Right hindlimb (tissue), 1 donor: ENCODE results near the gene FGFR2.

Experiments used
- DNase-seq: peaks from one replicate; pipeline ENCODE4 v3.0.0-alpha.2; 2018

The FGFR2 gene

DNA sequence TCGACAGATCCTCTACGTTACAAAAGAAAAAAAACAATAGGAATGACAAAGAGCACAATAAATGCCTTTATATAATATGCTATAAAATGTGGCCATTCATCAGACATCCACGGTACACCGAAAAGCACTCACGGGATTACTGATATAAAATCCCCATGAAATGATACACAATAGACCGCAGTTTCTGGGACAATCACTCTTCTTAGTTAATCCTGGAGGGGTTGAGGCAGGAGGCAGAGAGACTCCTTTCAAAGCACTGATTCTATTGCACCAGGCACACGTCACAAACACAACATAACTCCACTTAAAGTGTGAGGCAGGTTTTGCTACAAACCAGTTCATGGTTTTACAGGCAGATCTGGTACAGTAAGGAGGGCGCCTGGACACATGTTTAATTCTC lies 113.8 kb downstream of the FGFR2 start:
- no peak for DNase-seq

DNA sequence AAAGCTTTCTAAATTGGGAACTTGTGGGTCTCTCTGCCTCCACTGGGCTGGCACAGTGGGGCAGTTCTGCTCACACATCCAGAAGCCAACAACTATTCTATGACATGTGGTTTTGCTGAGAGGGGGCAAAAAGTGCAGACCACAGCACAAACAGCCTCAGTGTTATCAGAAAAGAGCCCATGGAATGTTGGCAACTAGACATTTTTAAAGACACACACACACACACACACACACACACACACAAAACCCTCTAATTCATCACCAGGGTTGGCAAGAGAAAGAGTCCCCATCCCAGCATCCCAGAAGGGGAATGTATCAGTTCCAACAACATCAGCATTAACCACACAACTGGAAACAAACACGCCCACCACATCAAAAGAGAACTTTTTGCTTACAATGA lies 117.1 kb downstream of the FGFR2 start:
- peak; percentile 46 for DNase-seq

DNA sequence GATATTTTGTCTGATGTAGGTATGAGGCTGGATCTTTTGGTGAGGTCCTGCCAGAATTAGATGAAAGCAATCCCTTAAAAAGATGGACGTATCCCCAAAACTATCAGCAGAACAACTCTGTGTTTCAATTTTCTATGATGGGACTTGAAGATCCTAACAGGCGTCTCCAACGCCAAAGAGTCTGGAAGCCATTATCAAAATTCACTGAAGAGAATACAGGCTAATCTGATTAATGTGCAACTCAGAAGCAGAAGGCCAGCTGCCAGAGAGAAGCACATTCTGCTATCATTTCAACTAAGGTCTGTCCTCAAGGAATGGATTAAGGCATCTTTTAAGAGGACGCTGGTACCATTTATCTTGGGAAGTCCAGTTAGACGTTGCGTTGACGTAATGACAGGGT lies 119.7 kb downstream of the FGFR2 start:
- no peak for DNase-seq

DNA sequence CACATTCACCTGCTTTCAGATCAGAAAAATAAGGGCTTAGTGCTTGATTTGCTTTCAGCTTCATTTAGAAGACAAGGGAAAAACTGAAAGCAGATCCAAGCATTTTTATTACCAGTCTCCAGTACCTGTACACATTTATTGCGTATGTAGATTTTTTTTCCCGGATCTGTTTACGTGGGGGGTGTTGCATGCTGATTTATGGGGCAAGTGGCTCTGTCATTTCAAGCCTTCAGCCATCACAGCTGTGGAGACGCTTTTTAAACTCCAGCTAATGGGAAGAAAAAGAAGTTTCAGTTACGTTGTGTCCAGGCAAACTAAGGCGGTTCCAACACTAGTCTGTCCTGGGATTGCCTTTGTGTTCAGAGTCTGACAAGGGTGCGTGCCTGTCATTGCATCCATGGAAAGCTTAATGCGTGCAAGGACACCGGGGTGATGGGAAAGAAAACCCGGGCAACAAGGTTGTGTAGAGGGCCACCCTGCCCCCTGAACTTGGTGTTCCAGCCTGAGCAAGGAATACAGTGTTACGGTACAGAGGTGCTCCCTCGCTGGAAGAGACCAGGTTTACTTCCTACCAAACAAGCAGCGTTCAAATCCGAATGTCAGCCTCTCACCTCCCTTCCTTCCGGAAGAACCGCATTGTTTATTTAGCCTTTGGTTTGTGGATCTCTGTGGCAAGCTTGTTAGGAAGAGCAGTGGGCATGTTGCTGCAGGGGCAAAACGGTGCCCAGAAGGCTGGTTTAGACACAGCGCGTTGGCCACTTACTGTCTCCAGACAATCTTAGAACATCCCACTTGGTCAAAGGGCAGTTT lies 128.2 kb downstream of the FGFR2 start:
- no peak for DNase-seq

DNA sequence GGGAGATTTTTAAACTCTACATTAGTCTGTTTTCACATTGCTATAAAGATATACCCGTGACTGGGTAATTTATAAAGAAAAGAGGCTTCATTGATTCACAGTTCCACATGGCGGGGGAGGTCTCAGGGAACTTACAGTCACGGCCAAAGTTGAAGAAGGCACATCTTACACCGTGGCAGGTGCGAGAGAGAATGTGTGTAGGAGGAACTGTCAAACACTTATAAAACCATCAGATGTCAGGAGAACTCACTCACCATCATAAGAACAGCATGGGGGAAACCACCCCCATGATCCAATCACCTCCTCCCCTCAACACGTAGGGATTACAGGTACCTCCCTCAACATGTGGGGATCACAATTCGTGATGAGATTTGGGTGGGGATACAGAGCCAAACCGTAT lies 129.5 kb downstream of the FGFR2 start:
- no peak for DNase-seq

DNA sequence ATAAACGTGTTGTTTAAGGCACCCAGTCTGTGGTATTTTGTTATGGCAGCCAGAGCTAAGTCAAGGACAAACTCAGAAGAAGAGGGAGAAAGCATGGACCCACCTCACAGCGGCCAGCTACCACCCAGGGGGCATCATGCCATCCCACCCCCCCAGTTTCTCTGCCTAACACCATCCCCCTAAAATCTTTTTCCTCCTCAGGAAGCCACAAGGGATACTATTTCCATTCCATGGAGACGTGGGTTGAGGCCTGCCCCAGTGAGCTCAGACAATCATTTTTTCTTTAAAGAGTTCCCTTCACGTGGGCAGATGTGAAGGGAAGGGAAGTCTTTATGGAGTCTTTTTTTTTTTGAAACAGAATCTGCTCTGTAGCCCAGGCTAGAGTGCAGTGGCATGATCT lies 131.8 kb downstream of the FGFR2 start:
- no peak for DNase-seq

DNA sequence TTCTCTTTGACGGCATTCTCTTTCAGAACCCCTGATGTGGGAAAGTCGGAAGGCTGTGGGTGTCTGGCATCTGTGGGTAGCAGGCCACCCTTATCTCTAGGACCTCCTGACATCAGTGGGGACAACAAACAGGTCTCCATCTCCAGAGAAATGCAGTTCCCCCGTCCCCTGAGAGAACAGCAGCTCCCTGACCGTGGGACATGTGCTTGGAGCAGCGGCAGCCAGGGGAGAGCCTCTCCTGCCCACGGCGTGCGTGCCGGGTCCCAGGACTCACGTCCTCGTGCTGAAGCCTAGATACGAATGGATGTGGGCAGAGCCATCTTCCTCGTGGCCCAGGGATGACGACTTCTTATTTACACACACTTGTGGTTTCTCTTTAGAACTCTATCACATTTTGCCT lies 133.0 kb downstream of the FGFR2 start:
- no peak for DNase-seq

DNA sequence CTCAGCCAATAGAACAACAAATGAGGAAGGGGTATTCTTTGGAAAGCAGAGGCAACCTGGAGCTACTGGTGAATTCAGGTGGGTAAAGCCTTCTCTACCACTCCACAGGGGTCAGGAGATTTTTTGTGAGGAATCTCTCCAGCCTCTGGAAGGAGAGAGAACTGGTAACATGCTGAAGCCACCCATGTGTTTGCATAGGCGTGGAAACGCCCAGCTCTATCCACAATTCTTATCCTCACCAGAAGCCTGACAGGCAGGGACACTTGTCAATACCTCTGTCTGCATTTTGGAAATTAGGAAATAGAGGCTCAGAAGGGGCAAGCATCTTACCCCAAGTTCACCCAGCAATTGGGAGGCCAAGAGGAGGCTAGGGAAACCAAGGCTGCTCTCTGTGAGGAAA lies 133.7 kb downstream of the FGFR2 start:
- no peak for DNase-seq

DNA sequence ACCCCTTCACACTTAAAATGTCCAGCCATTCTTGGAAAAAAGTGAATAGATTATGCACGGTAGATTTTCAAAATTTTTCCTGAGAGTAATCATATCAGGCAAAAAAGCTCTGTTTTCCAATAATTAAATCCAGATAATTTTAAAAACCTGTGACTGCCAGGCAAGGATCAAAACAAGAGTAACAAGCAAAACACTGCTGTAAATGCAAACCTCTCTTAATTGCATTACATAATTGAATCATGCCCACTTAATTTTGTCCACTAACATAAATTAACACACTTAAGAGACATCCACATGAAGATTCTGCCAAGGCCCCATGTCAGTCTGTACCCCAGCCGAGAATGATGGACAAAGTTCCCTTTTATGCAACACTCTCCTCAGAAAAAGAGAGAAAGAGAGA lies 135.3 kb downstream of the FGFR2 start:
- no peak for DNase-seq

DNA sequence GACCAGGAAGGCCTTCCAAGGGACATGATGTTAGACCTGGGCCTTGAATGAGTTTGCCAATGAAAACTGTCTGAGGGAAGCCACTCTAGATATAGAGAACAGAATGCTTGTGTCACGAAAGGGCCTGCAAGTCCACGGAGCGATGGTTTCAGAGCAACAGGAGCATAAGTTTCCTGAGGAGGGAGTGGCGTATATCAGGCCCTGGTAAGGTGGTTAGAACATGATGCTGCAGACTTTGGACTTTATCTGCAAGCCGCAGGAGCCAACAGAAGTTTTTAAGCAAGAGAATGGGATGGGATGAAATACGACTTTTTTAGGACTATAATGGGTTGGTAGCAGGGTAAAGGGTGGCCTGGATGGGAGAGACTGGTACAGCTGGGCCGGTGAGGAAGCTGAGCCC lies 136.0 kb downstream of the FGFR2 start:
- no peak for DNase-seq

DNA sequence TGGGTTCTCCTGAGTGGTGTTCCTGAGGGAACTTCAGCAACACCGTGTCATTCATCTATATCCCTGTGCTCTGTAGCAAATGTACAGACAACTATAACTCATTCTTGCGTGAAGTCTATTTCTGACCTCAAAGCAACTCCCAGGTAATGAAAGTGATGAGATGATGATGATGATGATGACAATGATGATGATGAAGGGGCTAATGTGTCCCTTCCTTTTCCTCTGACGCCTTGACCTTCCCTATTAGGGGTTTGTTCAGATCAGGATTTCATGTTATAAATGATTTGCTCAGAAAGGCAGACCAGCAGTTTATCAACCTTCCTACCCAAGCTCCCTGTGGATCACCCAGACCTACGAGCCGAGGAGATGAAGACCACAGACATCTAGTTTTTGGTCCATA lies 136.9 kb downstream of the FGFR2 start:
- DNase-seq, result no peak

DNA sequence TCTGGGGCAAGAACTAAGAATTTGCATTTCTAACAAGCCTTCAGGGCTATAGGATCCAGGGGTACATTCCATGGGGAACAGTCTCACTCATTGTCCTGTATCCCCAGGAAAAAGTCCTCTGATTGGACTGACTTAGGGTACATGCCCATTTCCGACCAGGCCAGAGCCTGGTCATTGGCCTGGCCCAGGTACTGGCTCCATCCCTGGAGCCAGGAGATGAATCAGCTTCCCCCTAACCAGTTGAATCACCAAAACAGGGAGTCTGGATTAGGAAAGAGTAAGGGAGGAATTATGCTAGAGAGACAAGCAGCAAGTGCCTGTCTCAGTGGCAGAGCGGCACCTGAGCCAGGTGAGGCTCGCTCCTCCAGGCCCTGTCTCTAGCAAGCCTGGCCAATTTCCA lies 137.5 kb downstream of the FGFR2 start:
- DNase-seq, result no peak

DNA sequence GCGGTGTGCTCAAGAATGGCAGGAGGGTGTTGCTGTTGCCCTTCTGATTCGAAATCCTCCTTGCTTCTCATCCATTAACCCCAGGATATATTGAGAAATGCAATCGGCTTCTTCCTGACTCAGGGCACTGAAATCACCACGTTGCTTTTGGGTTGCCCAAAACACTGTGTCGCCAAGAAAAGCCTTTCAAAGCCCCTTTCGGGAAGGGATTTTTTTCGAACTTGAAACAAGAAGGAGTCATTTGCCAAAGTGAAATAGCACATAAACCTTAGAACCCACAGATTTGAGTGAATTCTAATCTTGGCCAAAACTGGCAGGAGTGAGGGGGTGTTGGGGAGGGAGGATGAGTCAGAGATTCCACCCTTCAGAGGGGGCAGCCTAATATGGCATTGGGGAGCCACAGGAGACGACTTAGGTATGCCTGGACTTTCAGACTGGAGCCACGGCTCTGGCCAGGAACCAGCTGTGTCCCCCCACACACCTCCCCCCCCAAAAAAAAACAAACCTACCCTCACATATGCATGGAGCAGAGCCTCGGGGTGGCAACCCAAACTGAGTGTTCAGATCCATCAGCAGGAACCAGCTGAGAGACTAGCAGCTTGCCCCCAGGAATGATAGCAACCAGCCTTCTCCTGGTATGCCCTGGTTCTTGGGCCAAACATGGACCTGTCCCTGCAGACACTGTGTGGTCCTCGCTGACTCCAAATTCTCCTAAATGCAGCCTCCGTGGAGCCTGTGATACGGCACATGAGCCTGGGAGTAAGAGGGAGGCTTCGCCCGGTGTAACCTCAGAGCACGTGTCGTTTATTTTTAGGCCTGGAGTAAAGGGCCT lies 138.4 kb downstream of the FGFR2 start:
- peak; percentile 44 for DNase-seq

DNA sequence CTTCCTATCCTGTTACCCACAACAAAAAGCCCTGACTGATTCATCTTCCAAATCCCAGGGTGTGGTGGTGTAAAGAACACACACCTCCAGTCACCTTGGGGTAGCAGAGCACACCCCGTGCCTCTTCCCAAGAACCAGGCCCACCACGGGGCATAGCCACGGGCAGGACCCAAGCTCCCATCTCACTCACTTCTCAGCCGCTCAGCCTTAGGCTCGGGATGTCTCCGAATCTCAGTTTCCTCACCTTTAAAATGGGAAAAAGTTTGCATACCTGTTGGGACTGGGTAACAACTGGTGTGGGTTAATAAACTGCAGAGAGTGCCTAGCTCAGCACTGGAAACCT lies 139.0 kb downstream of the FGFR2 start:
- DNase-seq, result no peak

DNA sequence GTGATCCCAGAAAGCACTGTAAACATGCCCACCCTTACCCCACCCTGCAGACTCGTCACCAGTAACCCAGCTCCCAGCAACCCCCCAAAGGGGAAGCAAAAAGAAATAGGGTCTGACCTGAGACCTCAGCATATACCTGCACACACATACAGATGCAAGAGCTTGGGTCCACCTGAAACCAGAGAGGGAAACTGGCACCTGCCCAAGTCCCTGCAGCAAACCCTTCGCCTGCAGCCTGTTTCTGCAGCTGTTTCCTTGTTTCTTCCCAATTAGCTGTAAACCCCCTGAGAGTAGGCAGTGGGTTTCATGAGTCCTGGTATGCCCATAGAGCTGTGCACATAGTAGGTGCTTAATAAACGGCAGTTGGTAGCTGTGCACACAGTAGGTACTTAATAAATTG lies 140.5 kb downstream of the FGFR2 start:
- DNase-seq, result no peak

DNA sequence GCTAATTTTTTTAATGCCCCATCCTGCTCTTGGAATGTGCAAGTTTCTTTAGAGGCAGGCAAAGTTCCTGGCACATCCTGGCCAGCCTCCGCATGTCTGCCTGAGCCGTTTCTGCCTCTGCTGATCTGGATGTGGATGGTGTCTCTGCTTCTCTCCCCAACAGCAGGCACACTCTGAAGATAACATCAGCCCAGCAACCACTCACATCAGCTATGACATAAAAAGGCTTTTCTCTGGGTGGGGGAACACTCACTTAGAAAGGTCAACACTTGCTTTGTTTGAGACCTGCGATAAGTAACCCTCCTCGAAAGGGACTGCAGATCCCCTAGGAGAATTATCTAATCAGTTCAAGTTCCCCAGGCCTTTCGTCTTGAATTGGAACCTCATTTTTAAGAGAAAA lies 142.9 kb downstream of the FGFR2 start:
- no peak for DNase-seq

DNA sequence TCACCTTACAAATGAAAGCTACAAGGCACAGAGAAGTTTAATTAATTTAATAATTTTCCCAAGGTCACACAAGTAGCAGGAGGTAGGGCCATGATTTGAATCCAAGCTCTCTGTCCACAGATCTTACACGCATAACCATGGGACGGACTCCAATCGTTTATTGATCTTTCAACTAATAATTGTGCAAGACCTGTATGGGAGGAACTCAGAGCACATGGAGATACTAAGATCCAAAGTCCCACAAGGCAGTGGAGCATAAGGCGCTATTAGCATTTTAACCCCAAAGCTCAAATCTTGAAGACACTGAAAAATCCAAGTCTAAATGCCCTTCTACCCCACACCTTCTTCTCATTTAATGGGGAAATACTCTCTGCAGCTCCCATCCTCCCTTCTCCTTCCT lies 143.5 kb downstream of the FGFR2 start:
- no peak for DNase-seq

DNA sequence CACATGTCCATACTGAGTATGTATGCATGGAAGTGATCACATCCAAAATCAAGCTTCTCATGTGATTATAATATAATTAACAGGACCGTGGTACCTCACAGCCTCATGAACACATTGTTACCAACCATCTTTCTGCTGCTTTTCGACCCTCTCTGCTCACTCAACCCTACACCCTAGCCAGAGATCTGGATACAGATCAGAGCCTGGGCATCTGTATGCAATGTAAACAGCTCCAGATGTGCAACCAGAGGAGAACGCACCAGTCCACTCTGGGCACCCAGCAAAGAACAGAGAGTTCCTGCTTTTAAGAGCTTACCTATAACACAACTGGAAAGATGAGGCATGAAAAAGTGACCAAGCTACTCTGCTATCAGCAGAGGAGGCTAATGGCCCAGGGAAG lies 145.1 kb downstream of the FGFR2 start:
- DNase-seq, result no peak

DNA sequence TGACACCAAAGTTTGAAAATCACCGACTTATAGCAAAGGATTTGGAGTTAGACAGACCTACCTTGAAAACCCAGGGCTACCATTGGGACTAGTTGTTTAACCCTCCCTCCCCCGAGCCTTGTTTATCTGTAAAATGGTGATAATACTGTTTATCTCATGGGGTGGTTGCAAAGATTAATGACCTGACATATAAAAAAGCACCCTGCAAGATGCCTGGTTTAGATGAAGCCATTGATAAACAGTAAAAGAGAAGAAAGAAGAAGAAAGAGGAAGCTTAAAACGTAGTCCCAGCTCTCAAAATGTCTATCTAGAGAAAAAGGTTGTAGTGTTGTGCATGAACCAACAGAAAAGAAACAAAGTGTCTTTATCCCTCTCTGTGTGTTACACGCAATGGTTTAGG lies 145.7 kb downstream of the FGFR2 start:
- no peak for DNase-seq

DNA sequence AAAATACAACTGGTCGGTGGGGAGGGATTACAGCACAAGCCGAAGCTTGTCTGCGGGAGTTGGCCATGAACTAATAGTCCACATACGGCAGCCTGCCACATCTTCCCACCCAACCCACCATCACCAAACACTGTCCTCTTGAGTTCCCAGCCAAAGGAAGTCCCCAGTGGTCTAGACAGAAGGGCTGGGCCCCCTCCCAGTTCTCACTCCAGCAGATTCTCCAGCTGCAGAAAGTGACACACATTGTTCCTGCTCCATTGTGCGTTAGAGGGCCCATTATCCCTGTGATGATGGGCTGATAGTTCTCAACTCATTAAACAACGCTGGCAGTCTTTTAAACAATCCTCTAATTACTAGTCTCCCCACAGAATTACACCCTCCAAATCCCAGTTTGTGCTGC lies 148.0 kb downstream of the FGFR2 start:
- DNase-seq, result no peak

DNA sequence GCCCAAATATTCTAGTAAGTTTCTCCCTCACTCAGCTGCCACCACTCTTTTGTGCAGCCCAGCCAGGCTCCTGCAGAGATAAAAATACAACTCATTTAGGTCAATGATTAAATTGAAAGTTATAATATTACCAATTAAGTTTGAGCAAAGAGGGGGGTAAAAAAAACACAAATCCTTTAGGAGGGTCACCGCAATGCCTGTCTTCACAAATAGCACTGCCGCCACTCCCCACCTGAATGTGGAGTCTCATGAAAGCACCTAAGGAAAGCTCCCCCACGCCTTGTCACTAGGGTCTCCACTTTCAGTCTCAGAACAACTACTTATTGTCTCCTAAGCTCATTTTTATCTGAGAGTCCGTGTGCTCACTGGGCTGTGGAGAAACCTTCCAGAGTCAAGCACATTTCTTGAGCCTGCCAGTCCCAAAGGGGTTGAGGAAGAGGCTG lies 148.7 kb downstream of the FGFR2 start:
- no peak for DNase-seq

DNA sequence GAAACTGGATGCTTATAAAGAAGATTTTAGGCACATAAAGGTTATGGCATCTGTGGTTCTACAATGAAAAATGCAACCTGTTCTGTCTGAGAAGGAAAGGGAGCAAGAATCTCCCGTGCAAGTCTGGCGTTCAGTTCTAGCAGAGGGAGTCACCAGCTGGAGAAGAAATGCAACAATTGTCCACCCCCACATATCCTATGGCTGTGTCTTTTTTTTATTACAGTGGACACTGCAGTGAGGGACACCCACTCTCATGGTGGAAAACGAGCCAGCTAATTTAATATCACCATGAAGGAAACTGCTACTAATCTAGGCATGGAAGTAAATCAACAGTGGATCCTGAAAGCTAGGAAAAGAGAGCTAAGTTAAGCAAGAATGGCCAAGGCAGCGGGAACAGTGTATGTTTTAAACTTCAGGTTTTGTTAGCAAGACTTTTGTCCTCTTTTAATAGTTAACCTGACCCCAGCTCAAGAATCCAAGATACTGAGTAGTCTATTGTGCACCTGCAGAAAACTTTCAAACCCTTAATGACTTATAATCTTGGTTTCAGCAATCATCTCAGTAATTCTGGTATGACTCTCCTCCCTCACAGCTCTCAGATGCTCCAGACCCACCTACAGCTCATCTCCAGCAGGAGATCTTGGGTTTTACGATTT lies 149.3 kb downstream of the FGFR2 start:
- no peak for DNase-seq

DNA sequence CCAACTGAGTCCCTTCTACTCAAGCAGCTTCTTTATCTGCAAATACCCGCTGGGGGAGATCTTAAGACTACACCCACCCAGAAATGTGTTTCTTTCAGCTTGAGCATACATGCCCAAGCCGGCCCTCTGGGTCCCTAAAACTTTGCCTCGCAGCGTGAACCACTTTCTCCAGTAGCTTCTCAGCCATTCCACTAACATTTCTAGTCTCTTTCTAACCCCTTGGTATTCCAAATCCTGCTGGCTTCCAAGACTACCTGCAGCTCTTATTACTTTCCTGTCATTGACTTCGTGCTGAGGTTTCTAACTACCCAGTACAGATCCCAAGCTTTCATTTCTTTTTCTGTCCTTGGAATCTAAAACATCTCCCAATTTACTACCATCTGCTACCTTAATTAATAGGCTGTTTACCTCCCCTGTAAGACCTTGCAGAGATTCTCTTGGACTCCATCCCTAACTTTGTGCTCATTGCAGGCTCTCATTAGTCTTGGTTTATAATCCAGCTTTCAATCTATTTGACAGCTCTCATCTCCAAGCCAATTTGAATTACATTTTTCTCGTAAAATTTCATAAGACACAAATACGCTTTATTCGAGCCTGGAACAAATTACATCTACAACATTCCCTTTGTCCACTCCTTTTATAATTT lies 153.6 kb downstream of the FGFR2 start:
- no peak for DNase-seq
